ENCODE results near the gene BCAS3.
"Not testable (repeated sequence)": the region's sequence is repeated elsewhere in the genome, so short reads cannot be mapped to it uniquely, and the experiment has no call there.

BCAS3 gene

GRCh38 chr17:60677308-60678117, at the start of gene BCAS3:
TSS of gene BCAS3 (plus strand) at chr17:60677851.
- DNase-seq = peak; percentile 97 to 98

- DNase-seq = no peak
Measured at GRCh38 chr17:60628252-60628889, 49.3 kb upstream of the BCAS3 start.

DNA sequence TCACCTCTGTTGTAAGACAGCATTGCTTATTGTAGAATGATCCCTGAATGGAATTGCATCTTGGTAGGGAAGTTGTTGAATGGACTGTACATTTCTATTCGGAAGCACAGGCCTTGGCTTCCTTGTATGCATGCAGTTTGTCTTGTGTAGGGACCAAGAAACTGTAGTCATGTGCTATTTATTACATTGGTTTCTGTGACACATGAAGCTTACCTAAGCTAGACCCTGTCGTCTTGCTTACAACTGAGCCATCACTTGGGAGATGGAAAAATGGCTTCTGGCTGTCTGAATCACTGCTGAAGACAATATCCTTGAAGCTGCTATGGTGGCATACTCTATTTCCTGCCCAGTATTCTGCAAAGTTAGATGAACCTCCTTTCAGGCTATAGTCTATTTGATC, 48.5 kb upstream of the BCAS3 start:
- DNase-seq = no peak

GRCh38 chr17:60630352-60630751, 47.3 kb upstream of the BCAS3 start:
- DNase-seq = no peak

GRCh38 chr17:60631119-60631518, 46.5 kb upstream of the BCAS3 start:
- no peak for DNase-seq

GRCh38 chr17:60637683-60638082, 40.0 kb upstream of the BCAS3 start:
- no peak for DNase-seq

- no peak for DNase-seq
Measured at GRCh38 chr17:60639019-60639330, 38.7 kb upstream of the BCAS3 start.

GRCh38 chr17:60640503-60640902, 37.1 kb upstream of the BCAS3 start:
- no peak for DNase-seq

GRCh38 chr17:60641126-60641525, 36.5 kb upstream of the BCAS3 start:
- DNase-seq = no peak

- DNase-seq = peak; percentile 37 to 61
Measured at GRCh38 chr17:60641810-60642220, 35.8 kb upstream of the BCAS3 start.

- DNase-seq = no peak
Measured at GRCh38 chr17:60645918-60646523, 31.6 kb upstream of the BCAS3 start.

- no peak for DNase-seq
Measured at GRCh38 chr17:60646701-60647100, 30.9 kb upstream of the BCAS3 start.

- DNase-seq = no peak
Measured at GRCh38 chr17:60647705-60648104, 29.9 kb upstream of the BCAS3 start.

DNA sequence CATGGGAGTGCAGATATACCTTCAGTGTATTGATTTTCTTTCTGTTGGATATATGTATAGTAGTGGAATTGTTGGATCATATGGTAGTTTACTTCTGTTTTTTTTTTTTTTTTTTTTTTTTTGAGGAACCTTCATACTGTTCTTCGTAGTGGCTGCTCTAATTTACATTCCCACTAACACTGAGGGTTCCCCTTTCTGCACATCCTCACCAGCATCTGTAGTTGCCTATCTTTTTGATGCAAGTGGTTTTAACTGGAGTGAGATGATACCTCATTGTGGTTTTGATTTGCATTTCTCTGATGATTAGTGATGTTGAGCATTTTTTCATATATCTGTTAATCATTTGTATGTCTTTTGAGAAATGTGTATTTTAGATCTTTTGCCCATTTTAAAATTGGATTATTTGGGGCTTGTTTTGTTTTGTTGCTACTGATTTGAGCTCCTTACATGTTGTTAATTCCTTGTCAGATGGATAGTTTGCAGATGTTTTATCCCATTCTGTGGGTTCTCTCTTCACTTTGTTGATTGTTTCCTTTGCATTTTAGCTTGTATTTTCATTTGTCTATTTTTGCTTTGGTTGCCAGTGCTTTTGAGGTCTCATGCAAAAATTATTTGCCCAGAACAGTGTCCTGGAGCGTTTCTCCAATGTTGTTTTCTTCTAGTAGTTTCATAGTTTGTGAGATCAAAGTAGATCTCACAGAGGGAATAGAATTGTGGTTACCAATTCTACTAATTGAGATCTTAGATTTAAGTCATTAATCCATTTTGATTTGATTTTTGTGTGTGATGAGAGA, 25.0 kb upstream of the BCAS3 start:
- DNase-seq = no peak

DNA sequence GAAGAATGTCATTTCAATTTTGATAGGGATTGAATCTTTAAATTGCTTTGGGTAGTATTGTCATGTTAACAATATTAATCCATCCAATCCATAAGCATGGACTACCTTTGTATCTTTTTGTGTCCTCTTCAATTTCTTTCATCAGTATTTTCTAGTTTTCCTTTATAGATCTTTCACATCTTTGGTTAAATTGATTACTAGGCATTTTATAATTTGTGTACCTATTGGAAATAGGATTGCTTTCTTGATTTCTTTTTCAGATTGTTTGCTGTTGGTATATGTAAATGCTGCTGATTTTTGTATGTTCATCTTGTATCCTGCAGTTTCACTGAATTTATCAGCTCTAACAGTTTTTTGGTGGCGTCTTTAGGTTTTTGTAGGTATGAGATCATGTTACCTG, 24.1 kb upstream of the BCAS3 start:
- DNase-seq = no peak

GRCh38 chr17:60656499-60656898, 21.2 kb upstream of the BCAS3 start:
- no peak for DNase-seq

- DNase-seq = no peak
Measured at GRCh38 chr17:60659156-60659555, 18.5 kb upstream of the BCAS3 start.

GRCh38 chr17:60661489-60661888, 16.2 kb upstream of the BCAS3 start:
- no peak for DNase-seq

- DNase-seq = no peak
Measured at GRCh38 chr17:60664022-60664421, 13.6 kb upstream of the BCAS3 start.

DNA sequence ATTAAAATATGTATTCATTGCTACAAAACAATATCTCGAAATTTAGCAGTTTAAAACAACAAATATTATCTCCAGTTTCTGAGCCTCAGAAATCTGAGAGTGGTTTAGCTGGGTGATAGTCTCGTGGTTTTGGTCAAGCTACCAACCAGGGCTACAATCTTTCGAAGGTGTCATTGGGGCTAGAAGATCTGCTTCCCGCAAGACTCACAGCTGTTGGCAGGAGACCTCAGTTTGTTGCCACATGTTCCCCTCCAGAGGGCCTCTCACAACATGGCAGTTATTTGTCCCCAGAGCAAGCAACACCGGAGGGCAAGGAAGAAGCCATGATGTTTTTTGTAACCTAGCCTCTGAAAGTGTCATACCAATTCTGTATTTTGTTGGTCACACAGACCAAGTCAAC, 12.0 kb upstream of the BCAS3 start:
- DNase-seq = peak in 1 of 2 donors; percentile 1

DNA sequence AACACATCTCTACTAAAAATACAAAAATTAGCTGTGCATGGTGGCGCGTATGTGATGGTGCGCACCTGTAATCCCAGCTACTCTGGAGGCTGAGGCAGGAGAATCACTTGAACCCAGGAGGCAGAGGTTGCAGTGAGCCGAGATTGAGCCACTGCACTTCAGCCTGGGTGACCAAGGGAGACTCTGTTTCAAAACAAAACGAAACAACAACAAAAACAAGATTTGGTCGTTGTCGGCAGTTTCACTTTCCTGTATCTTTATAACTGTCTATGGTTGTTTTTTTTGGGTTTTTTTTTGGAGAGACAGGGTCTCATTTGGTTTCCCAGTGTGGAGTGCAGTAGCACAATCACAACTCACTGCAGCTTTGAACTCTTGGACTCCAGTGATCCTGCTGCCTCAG, 8.9 kb upstream of the BCAS3 start:
- not testable (repeated sequence) for DNase-seq

DNA sequence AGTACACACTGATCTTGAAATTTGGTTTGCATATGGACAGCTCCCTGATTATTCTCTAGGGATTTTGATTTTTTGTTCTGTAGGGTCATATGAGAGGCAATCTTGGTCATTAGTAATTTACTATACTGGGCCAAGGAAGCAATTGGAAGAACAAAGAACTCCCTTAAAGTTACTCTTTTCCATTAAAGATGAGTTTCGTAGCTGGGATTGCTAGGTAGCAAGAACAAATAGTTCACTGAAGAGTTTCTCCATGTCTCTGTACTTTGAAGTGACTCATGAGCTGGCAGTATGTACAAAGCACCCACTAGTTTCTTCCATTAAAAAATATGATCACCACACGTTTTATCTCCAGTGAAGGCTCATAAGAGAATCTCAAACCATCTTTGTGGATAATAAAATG, 6.2 kb upstream of the BCAS3 start:
- DNase-seq = no peak

DNA sequence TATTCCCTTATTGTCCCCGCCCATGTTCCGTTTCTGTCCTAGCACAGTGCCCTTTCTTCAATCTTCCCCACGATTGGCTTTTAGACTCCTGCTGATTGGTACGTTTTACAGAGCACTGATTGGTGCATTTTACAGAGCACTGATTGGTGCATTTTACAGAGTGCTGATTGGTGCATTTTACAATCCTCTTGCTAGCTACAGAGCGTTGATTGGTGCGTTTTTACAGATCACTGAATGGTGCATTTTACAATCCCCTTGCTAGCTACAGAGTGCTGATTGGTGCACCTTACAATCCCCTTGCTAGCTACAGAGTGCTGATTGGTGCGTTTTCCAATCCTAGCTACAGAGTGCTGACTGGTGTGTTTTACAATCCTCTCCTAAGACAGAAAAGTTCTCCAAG, 3.0 kb upstream of the BCAS3 start:
- peak in 1 of 2 donors; percentile 4 for DNase-seq
